GM21390 (cell line): Measurements from ENCODE around the gene USP17L29.
"Not testable (repeated sequence)": the region's sequence is repeated elsewhere in the genome, so short reads cannot be mapped to it uniquely, and the experiment has no call there.

Experiments
- ATAC-seq: cut with Tn5 transposase; IDR thresholded peaks from one replicate; pipeline ENCODE4 v1.9.1; 2021; ENCODE audit not compliant: unreplicated experiment

Gene USP17L29

GRCh38 chr4:9353338-9353737, at the start of gene USP17L29:
USP17L29 (plus strand) TSS chr4:9353638; CDS start chr4:9353638, 0 bp downstream.
- ATAC-seq, result not testable (repeated sequence)

- not testable (repeated sequence) for ATAC-seq
Measured at GRCh38 chr4:9324191-9324590, 29.2 kb upstream of the USP17L29 start.

- not testable (repeated sequence) for ATAC-seq
Measured at GRCh38 chr4:9324865-9325264, 28.6 kb upstream of the USP17L29 start, which contains the start of gene USP17L24. USP17L24 (plus strand) TSS chr4:9325165; CDS start chr4:9325165, 0 bp downstream.

- ATAC-seq, result not testable (repeated sequence)
Measured at GRCh38 chr4:9329611-9330010, 23.8 kb upstream of the USP17L29 start, which contains the start of gene USP17L25. USP17L25 (plus strand) TSS chr4:9329911; CDS start chr4:9329911, 0 bp downstream.

- not testable (repeated sequence) for ATAC-seq
Measured at GRCh38 chr4:9334358-9334757, 19.1 kb upstream of the USP17L29 start, which contains the start of gene USP17L26. USP17L26 (plus strand) TSS chr4:9334658; CDS start chr4:9334658, 0 bp downstream.

GRCh38 chr4:9339103-9339502, 14.3 kb upstream of the USP17L29 start, which contains the start of gene USP17L5:
USP17L5 (plus strand) TSS chr4:9339403; CDS start chr4:9339403, 0 bp downstream.
- ATAC-seq, result not testable (repeated sequence)

- not testable (repeated sequence) for ATAC-seq
Measured at GRCh38 chr4:9343848-9344247, 9.6 kb upstream of the USP17L29 start, which contains the start of gene USP17L27. USP17L27 (plus strand) TSS chr4:9344148; CDS start chr4:9344148, 0 bp downstream.

- not testable (repeated sequence) for ATAC-seq
Measured at GRCh38 chr4:9348593-9348992, 4.8 kb upstream of the USP17L29 start, which contains the start of gene USP17L28. USP17L28 (plus strand) TSS chr4:9348893; CDS start chr4:9348893, 0 bp downstream.

GRCh38 chr4:9350866-9351265, 2.6 kb upstream of the USP17L29 start:
- not testable (repeated sequence) for ATAC-seq

- ATAC-seq, result not testable (repeated sequence)
Measured at GRCh38 chr4:9362829-9363228, 9.4 kb downstream of the USP17L29 start, which contains the start of gene USP17L30. USP17L30 (plus strand) TSS chr4:9363129; CDS start chr4:9363129, 0 bp downstream.

GRCh38 chr4:9379881-9380280, 26.4 kb downstream of the USP17L29 start:
- ATAC-seq, result not testable (repeated sequence)

- not testable (repeated sequence) for ATAC-seq
Measured at GRCh38 chr4:9381012-9381534, 27.6 kb downstream of the USP17L29 start.

- no peak for ATAC-seq
Measured at GRCh38 chr4:9384126-9384525, 30.7 kb downstream of the USP17L29 start.

GRCh38 chr4:9389001-9389400, 35.6 kb downstream of the USP17L29 start:
- ATAC-seq, result not testable (repeated sequence)
